Activated naive CD8-positive, alpha-beta T cell treated with anti-CD3 and anti-CD28 coated beads for 36 hours (primary cell): ENCODE results near the gene UBE2D2. TPM values are rescaled to one million over a fixed set of nuclear protein-coding genes. Genes with fewer than 3 reads are reported as not detected.
A peak's percentile ranks its signal among the peaks of the same experiment; 100 is the strongest.
"Not testable (repeated sequence)": the region's sequence is repeated elsewhere in the genome, so short reads cannot be mapped to it uniquely, and the experiment has no call there.

Experiments
- DNase-seq: peaks from one replicate; pipeline ENCODE4 v3.0.0; 2021
- H3K27ac Mint-ChIP-seq: one replicate; pipeline ENCODE4 v1.8.0; 2022; ENCODE audit warnings: mild to moderate bottlenecking, moderate library complexity, mixed read lengths
- H3K27me3 Mint-ChIP-seq: one replicate; pipeline ENCODE4 v1.8.0; 2022; ENCODE audit warnings: mild to moderate bottlenecking, mixed read lengths
- H3K36me3 Mint-ChIP-seq: one replicate; pipeline ENCODE4 v1.8.0; 2021; ENCODE audit warnings: mild to moderate bottlenecking, mixed read lengths
- H3K4me1 Mint-ChIP-seq: one replicate; pipeline ENCODE4 v1.8.0; 2021; ENCODE audit warnings: mixed read lengths
- H3K4me3 Mint-ChIP-seq: one replicate; pipeline ENCODE4 v1.8.0; 2022; ENCODE audit warnings: mild to moderate bottlenecking, moderate library complexity, mixed read lengths
- H3K9me3 Mint-ChIP-seq: one replicate; pipeline ENCODE4 v1.8.0; 2022; ENCODE audit warnings: mixed read lengths
- total RNA-seq, 2 experiments: library from RNA; stranded (reverse); gene quantifications; one replicate each; pipeline ENCODE4 v1.2.3, GENCODE V29; 2021

UBE2D2 gene
- 100 to 1,000 TPM; 286 to 297 TPM for total RNA-seq

GRCh38 chr5:139560752-139561654 is at the start of gene UBE2D2:
Gene UBE2D2 (plus strand): TSS chr5:139561339. CDS start chr5:139561792, 453 bp downstream.
- peaks cover 26% of the 10 kb centered on the region for H3K4me1 Mint-ChIP-seq
- H3K4me3 Mint-ChIP-seq = peak within 1 kb of the TSS; percentile 98
- H3K9me3 Mint-ChIP-seq = no peaks in the 10 kb centered on the region
- H3K27me3 Mint-ChIP-seq = no peaks in the 10 kb centered on the region
- H3K36me3 Mint-ChIP-seq = peaks cover 38% of the 10 kb centered on the region
- DNase-seq = peak; percentile 98
- H3K27ac Mint-ChIP-seq = peak within 1 kb of the TSS; percentile 96

GRCh38 chr5:139512786-139513390 is 48.3 kb upstream of the UBE2D2 start:
- peaks cover 40% of the 10 kb centered on the region for H3K4me1 Mint-ChIP-seq
- peaks cover 3% of the 10 kb centered on the region for H3K36me3 Mint-ChIP-seq
- DNase-seq = no peak
- no peaks in the 10 kb centered on the region for H3K27me3 Mint-ChIP-seq
- no peak overlapping the region for H3K4me3 Mint-ChIP-seq
- peaks cover 4% of the 10 kb centered on the region for H3K9me3 Mint-ChIP-seq
- H3K27ac Mint-ChIP-seq = peak overlapping the region; percentile 26

GRCh38 chr5:139513434-139513833 is 47.7 kb upstream of the UBE2D2 start:
- not testable (repeated sequence) for H3K9me3 Mint-ChIP-seq, H3K27me3 Mint-ChIP-seq, H3K4me3 Mint-ChIP-seq, H3K27ac Mint-ChIP-seq, H3K36me3 Mint-ChIP-seq
- peak; percentile 72 for DNase-seq
- peaks cover 42% of the 10 kb centered on the region for H3K4me1 Mint-ChIP-seq

GRCh38 chr5:139513852-139514485 is 47.2 kb upstream of the UBE2D2 start:
- Mint-ChIP-seq H3K4me3 (no peak overlapping the region), H3K9me3 (peaks cover 4% of the 10 kb centered on the region), H3K36me3 (peaks cover 3% of the 10 kb centered on the region), H3K27me3 (no peaks in the 10 kb centered on the region), H3K27ac (no peak overlapping the region), H3K4me1 (peaks cover 43% of the 10 kb centered on the region)
- DNase-seq = no peak

GRCh38 chr5:139514486-139514856 is 46.7 kb upstream of the UBE2D2 start:
- Mint-ChIP-seq H3K27me3 (no peaks in the 10 kb centered on the region), H3K4me1 (peaks cover 41% of the 10 kb centered on the region), H3K36me3 (peaks cover 3% of the 10 kb centered on the region), H3K4me3 (no peak overlapping the region), H3K9me3 (peaks cover 4% of the 10 kb centered on the region), H3K27ac (no peak overlapping the region)
- no peak for DNase-seq

GRCh38 chr5:139517683-139518564 is 43.2 kb upstream of the UBE2D2 start:
- Mint-ChIP-seq H3K27me3 (no peaks in the 10 kb centered on the region), H3K4me3 (peak overlapping the region; percentile 79), H3K36me3 (no peaks in the 10 kb centered on the region), H3K9me3 (no peaks in the 10 kb centered on the region), H3K4me1 (peaks cover 19% of the 10 kb centered on the region), H3K27ac (peak overlapping the region; percentile 85)
- DNase-seq = peak; percentile 92

GRCh38 chr5:139523635-139524445 is 37.3 kb upstream of the UBE2D2 start:
- Mint-ChIP-seq H3K36me3 (no peaks in the 10 kb centered on the region), H3K4me1 (peaks cover 1% of the 10 kb centered on the region), H3K4me3 (no peak overlapping the region), H3K27me3 (no peaks in the 10 kb centered on the region), H3K27ac (no peak overlapping the region), H3K9me3 (no peaks in the 10 kb centered on the region)
- DNase-seq = no peak

GRCh38 chr5:139524446-139524845 is 36.7 kb upstream of the UBE2D2 start:
- Mint-ChIP-seq H3K9me3 (no peaks in the 10 kb centered on the region), H3K27ac (no peak overlapping the region), H3K4me1 (no peaks in the 10 kb centered on the region), H3K27me3 (no peaks in the 10 kb centered on the region), H3K4me3 (no peak overlapping the region), H3K36me3 (no peaks in the 10 kb centered on the region)
- DNase-seq = no peak

- no peak for DNase-seq
- Mint-ChIP-seq H3K9me3 (no peaks in the 10 kb centered on the region), H3K36me3 (no peaks in the 10 kb centered on the region), H3K4me1 (no peaks in the 10 kb centered on the region), H3K27me3 (no peaks in the 10 kb centered on the region), H3K27ac (no peak overlapping the region), H3K4me3 (no peak overlapping the region)
Observed at GRCh38 chr5:139524940-139525585, 36.1 kb upstream of the UBE2D2 start.

GRCh38 chr5:139525586-139526308 is 35.4 kb upstream of the UBE2D2 start:
- H3K9me3 Mint-ChIP-seq, H3K27me3 Mint-ChIP-seq, H3K4me1 Mint-ChIP-seq, H3K36me3 Mint-ChIP-seq, H3K4me3 Mint-ChIP-seq, DNase-seq, H3K27ac Mint-ChIP-seq: not testable (repeated sequence)

- H3K4me3 Mint-ChIP-seq, H3K27me3 Mint-ChIP-seq, DNase-seq, H3K4me1 Mint-ChIP-seq, H3K36me3 Mint-ChIP-seq, H3K9me3 Mint-ChIP-seq, H3K27ac Mint-ChIP-seq: not testable (repeated sequence)
Observed at GRCh38 chr5:139526309-139527089, 34.6 kb upstream of the UBE2D2 start.

- H3K4me3 Mint-ChIP-seq, H3K27ac Mint-ChIP-seq: not testable (repeated sequence)
Observed at GRCh38 chr5:139527090-139527470, 34.1 kb upstream of the UBE2D2 start.

More at GRCh38 chr5:139527090-139527470, 34.1 kb upstream of the UBE2D2 start:
- H3K9me3 Mint-ChIP-seq, DNase-seq, H3K27me3 Mint-ChIP-seq, H3K4me1 Mint-ChIP-seq, H3K36me3 Mint-ChIP-seq: not testable (repeated sequence)
